ENCODE data around the gene UBL7. TPM values are rescaled to one million over a fixed set of nuclear protein-coding genes. Genes with fewer than 3 reads are reported as not detected.

UBL7 gene
- total RNA-seq, 1 donor from 2014 or later, result 21.8 TPM

DNA sequence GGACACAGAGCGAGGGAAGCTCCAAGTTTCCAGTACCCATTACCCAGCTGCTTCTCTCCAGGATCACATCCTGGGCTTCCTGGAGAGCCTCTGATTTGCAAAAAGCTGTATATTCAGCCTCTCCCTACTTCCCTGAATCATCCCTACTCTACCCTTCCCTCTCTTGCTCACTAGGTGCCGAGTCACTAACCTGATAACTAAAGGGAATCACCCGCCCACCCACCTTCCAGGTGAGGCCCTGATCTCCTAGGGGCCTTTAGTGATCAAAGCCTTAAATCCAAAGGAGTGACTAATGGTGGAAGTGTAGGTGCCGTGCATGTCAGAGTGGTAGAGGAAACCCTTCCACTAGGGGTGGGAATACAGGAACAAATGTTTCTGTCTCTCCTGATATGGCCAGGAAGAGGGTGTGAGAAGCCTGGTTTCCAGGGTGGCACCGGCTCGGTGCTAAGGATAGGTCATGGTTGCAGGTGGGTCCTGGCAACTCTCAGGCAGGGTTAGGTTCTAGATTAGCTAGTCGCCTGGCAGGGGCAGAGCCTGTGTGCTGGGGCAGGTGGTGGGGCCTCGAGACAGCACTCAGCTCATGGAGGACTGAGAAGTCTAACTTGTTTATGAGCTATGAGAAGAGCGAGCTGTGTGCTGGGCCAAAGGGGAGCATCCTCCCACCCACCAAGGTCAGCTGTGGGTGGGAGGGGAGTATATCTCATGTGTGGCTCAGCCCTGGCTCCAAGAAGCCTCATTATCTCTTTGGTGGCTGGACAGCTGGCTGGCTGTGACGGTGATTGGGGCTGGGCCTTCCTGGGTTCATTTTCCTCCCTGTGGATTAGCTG is 37.3 kb downstream of the UBL7 start:
- no peak for DNase-seq (ENCODE audit: low read depth in 2 of 2)

DNA sequence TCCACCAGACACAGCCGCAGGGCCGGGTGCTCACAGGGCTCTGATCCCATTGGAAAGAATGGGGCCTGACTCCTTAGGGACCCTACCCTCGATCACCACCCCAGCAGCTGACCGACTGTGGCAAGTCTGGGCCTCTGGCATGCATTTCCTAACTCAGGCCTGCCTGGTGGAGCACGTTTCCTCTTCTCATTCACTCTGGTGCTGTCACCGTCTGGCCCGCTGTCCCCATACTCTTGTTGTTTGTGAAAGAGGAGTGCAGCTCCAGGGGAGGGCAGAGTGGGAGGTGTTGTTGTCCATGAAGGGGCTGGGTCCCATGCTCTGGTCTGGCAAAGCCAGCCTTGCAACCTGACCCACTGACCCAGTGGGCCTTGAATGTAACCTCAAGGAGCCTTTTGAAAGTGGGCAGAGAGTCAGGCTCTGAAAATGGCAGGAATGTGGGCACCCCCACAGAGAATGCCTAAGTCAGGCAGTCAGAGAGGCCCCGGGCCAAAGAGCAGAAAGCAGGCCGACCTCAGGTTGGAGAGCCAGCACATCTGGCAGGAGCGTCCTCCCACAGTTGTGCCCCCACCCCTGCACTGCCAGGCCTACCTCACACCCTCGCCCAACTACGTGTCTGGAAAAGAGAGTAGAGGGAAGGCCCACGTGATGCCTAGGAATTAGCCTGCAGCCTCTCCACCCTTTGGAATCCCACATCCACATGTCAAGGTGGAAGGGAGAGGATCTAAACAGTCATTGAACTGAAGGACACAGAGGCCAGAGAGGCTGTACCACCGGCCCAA is 38.1 kb downstream of the UBL7 start:
- peak in 1 of 2 donors; percentile 10 for DNase-seq (ENCODE audit: low read depth in 2 of 2)

DNA sequence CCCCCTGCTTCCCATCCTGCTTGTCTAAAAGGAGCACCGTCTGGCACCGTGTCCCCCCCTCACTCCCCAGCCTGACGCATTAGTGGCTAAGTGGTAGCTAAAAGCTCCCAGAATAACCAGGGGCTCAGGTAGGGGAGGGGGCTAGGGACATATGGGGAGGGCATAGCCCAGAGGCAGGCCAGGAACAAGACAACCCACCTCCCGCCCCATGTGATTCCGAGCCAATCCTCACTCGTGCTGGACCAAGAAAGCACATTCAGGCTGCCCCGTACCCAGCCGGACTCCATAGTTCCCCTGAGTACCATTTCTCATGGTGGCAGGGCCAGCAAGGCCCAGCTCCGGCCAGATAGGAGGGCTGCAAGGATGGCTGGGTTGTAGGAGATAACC is 38.7 kb downstream of the UBL7 start:
- no peak for DNase-seq (ENCODE audit: low read depth in 2 of 2)

DNA sequence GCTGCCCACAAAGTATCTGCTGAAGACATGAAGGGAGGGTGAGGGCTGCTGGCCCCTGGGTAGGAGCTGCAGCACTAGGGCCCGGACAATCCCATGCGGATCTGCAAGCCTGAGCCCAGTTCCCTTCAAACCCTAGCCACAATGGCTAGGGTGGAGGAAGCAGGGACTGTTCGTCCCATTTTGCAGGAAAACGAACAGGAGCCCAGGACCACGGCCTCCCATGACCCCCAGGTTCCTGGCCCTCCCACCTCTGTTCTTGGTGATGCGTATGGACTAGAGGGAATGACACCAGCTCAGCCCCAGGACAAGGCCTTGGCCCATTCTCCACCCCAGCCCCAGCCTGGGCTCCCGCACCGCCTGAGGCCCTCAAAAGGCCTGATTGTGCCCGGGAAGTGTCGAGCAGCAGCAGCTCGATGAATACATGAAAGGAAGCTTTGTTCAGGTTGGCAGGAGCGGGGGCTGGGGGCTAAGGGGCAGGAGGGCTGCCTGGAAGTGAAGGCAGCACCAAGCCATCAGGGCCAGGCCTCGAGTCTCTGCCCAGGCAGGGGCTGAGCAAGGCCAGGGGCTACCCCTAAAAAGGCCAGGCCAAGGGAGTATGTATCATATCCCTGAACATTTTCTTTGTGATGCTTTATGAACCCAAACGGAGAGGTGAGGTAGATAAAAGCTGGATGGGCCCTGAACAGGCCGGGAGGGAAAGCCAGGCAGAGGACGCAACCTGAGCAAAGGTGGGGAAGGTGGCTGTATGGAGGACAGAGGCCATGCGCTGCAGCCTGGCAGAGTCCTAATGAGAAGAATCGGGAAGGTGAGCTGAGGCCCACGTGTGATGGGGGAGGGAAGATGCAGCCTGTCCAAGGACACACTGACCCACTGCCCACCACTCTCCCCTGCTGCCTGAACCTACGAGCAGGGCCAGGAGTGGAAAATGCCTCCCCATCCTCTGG is 39.4 kb downstream of the UBL7 start:
- DNase-seq (ENCODE audit: low read depth in 2 of 2), result no peak

DNA sequence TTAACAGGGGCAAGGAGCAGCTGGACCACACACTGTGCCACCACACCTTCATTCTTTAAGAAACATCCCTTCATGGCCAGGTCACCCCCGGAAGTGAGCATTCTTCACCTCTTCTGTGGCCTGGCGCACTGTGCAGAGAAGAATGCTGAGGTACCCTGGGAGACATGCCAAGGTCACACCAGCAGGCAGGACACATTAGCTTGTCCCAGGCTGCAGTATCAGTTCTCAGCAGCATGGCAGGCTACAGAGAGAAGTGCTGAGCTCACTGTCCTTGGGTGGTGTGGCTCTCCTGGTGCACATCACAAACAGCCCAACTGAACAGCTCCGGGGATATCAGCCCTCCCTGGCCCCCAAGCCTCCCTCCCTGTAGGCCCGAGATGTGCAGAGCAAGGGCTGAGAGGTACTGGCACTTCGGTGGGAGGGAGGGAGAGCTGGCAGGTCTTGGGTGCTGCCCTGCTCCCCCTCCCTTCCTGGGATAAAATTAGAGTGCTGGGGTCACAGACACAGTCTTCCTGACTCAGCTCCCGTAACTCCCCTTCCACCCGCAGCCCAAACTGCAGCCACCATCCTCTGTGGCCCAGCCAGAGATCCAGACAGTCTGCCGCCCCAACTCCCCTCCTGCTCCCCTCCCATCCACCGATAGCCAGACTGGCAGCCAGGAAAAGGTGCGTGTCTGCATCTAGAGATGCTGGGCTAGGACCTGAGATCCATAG is 40.6 kb downstream of the UBL7 start:
- DNase-seq (ENCODE audit: low read depth in 2 of 2), result no peak

DNA sequence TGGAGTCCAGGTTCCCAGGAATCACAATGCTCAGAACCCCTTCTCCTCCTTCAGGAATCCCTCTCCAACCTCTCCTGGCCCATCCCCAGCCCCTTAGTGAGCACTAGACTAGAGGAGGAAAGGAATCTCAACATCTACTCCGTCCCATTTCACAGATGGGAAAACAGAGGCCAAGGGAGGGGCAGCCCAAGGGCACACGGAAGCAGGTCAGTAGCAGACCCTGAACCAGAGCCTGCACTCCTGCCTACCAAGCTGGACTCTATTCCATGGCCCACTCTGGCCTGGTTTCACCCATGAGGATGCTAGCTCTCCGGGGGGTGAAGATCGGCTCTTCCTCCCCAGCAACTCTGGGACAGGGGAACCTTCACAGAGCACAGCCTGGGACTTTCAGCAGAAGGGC is 41.5 kb downstream of the UBL7 start:
- no peak for DNase-seq (ENCODE audit: low read depth in 2 of 2)

DNA sequence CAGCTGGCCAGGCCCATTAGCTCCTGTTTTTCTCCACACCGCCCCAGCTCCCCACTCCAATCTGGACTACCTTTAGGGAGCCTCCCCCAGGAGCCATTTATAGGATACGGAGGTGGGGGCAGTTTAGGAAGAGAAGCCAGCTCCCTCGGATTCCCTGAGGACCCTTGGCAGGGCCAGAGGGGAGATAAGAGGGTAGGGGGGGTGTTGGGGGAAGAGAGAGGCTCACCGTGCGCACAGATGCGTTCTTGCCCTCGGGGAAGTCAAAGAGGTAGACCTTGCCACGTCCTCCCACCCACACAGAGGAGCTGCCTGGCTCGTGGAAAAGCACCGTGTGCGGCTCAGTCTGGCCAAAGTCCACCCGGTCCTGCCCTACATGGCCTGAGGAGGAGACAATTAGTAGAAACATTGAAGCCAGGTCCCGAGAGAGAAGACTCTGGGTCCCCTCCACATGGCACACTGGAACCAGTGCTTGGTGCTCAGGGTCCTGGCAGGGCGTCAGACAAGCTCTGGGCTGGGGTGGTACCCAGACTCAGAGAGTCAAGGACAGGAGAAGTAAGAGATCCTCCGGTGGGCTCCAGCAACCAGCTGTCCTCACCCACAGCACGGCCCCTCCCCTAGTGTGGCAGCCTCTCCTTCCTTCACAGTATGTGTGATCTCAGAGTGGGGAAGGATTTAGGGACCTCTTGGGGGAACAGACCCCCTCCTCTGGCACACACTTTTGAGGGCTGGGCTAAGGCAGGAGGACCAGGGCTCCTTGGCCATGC is 42.2 kb downstream of the UBL7 start:
- no peak for DNase-seq (ENCODE audit: low read depth in 2 of 2)

DNA sequence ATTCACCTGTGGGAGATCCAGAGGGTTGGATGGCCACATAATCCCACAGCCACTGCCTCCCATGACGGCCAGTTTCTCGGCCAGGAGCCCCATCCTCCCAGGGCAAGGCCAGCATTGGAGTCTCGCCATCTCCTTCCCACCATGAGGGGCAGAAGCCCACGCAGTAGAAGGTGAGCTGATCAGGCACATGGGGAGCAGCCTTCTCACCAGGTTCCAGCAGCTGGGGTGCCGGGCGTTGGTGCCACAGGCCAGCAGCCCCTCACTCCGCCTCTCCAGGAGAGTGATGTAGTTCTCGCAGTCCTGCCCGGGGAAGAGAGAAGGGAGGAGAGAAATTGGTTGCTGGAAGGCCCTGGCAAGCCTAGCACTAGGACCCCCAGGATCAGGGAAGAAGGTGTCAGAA is 43.3 kb downstream of the UBL7 start:
- DNase-seq (ENCODE audit: low read depth in 2 of 2), result no peak

DNA sequence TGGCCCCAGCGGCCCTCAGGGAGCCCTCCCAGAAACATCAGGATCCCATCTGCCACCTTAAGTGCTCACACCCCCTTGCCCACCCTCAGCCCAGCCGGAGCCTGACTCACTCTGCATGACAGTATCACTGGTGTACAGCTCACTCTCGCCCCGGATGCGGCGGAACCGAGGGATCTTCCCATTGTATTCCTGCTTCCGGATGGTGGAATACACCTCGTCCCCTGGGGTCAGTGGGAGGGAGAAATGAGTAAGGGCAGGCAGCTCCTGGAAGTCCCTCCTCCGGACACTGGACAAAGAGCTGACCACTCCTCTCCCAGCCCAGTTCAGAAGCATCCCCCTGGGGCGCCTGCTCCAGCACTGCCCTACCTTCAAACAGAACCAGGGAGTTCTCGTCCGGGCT is 43.7 kb downstream of the UBL7 start:
- DNase-seq (ENCODE audit: low read depth in 2 of 2), result peak in 1 of 2 donors; percentile 45

DNA sequence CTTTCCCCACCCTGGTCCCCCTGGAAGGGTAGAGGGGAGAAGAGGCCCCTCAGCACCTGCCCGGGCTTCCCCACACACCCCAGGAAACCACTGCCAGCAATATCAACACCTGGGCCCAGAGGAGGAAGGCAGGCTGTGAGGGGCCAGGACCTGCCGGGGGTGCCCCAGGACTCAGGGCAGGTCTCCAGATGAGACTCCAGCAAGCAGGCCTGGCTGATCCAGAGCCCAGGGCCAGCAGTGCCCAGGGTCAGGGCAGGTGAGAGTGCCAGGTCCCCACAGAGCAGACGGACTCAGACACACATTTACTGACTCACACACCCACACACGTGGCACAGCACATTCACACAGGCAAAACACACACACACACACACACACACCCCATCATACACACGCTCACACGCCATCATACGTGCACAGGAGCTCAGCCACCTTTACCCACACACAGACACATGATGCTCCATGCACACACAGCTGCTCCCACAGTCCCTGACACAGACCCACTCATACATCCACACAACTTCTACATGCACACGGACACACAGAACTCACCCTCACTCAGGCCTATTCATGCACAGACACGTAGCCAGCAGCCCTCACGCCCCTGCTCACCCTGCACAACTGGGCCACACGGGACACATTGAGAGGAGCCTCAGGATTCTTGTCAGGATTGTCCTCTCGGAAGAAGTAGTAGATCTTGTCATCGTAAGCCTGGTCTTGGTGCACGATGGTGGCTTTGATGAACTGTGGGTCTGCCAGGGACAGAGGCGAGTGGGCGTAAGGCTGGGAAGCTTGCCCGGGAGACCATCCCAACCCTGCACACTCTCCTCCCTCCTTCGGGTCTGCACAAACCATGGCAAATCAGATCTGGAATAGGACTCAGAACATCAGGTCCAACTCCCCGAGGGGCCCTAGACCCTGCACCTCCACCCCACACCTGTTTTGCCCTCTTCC is 44.7 kb downstream of the UBL7 start:
- DNase-seq (ENCODE audit: low read depth in 2 of 2), result no peak

DNA sequence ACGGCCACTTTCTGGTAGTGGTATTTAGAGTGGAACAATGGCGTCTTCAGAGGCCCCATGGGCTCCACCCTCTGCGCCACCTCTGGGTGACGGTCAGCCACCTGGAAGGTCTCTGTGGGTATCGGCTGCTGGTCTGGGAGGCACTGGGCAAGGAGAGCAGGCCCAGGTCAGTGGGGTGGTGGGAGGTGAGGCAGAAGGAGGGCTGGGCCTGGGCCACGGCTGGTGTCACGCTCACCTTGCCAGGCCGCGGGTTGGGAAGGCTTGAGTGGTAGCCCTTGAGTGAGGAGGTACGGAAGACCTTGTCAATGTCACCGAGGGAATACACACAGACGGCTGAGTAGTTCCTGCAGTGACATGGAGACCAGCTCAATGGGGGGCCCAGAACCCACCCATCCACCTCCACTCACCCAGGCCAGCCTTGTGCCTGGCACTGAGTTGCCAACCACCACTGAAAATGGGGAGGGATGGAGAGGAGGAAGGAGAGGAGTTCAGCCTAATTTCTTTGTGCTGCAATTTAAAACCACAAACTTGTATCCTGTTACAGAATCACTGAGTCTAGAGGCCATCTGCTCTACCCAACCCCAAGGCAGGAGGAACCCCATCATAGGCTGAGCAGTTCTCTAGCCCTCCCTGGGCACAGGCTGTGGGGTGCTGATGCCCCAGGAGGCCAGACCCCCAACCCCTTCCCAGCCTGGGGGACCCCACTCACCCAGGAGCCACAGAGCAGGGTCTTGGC is 46.2 kb downstream of the UBL7 start:
- DNase-seq (ENCODE audit: low read depth in 2 of 2), result no peak

DNA sequence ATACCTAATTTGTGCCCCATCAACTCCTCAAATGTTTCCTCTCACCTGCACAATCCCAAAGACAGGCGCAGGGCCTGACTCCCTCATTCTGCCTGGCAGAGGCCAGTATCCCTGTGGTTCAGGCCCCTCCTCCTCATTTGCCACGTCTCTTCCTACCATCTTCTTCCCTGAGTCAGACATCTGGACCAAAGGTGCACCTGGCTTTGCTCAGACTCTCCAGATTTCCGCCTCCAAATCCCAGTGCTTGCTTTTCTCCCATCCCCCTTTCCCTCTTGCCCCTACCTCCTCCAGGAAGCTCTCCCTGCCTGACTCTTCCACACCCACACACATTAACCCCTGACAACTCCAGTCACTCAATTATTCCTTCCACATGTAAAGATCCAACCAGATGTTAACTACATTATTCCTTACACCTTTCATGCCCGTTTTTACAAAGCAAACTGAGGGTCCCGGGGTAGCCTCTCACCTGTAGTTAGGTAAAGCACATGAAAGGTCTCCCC is 46.8 kb downstream of the UBL7 start:
- no peak for DNase-seq (ENCODE audit: low read depth in 2 of 2)

DNA sequence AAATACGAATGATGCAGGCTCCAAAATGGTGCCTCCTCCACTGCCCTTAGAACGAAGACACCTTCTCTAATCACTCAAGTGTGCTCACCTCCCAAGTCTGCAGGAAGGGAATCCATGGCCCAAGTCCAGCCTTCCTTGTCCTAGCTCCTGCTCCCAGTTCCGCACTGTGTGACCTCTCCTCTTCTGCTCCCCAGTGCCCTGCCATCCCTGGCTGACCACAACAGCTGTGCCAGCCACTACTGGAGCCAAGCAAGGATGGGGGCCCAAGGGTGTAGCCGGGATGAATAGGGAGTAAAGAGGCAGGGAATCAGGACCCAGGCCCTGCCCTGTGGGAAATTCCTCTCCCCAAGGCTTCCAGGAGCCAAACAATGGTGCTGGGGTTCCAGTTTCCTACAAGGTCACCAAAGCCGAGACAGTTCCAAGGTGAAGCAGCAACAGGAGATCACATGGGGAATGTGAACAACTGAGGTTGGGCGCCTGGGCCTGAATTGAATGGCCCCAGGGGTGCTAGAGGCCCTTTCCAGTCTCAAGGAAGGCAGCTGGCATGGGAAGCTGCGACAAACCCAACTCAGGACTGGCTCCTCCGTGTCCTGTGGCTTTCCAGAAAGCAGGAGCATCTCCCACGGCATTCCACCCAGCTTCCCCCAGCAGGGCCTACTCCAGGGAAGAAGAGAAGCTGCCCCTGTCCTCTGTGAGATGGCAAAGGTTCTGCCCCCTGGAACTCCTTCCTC is 47.4 kb downstream of the UBL7 start:
- no peak for DNase-seq (ENCODE audit: low read depth in 2 of 2)

DNA sequence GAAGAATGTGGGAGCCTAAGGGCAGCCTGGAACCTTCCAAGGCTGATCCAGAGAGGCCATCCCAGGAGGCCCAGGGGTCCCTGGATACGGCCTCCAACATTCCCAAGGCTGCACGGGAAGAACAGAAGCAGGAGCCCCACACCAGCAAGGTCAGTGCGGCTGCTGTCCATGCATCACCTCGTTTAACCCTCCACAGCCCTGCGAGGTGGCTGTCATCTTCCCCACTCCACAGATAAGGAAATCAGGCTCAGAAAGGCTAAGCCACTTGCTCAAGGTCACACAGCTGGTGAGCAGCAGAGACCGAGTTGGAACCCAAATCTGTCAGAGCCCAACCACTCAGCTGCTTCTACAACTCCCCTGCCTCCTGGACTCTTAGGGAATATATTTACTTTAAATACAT is 48.8 kb downstream of the UBL7 start:
- DNase-seq (ENCODE audit: low read depth in 2 of 2), result no peak

DNA sequence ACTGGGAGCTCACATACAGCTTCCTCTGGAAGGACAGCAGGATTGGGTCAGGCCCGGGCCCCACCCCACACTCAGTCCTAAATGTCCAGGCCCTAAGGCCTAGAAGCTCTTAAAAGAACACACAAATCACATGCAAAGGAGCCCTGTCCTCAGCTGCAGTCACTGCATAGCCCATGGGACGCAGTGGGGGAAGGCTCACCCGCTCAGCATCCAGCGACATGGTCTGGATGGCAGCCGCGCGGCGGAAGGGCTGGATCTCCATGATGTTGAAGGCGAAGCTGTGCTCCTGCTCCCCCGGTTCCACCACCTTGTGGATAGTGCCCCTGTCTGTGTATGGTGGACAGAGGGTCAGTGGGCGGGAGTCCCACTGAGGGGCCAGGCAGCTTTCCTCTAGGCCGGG is 49.3 kb downstream of the UBL7 start:
- DNase-seq (ENCODE audit: low read depth in 2 of 2), result no peak

DNA sequence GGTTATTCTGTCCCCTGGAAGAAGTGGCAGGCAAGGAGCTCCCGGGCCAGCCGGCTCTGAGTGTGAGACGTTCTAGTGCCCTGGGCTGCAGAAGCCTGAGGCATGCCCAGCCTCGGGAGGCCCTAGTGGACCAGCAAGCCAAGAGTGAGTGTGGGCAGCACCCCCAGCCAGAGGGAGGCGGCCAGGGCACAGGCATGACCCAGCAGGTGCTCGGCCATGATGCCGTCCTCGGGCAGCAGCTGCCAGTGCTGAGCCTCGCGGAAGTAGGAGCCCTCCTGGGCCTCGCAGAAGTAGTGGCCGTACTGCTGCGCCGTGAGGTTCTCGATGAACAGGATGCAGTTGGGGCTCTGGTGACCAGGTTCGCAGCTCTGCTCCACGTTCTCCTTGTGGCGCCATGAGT is 50.5 kb downstream of the UBL7 start:
- no peak for DNase-seq (ENCODE audit: low read depth in 2 of 2)

DNA sequence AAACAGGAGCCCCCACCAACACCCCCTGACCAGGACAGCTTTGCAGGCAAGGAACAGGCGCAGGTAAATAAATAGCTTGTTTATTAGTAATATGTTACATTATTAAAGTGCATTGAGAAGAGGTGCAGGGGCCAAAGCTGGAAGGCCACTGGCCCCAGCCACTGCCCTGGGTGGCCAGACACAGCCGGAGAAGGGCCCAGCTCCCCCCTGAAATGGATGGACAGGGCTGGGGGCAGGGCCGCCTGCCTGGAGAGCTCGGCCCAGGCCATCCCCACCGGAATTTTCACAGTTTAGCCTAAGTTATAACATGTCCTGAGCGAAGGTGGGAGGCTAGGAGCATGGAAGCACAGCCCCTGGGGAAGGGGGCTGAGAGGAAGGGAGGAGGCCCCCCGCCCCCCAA is 51.7 kb downstream of the UBL7 start:
- no peak for DNase-seq (ENCODE audit: low read depth in 2 of 2)

DNA sequence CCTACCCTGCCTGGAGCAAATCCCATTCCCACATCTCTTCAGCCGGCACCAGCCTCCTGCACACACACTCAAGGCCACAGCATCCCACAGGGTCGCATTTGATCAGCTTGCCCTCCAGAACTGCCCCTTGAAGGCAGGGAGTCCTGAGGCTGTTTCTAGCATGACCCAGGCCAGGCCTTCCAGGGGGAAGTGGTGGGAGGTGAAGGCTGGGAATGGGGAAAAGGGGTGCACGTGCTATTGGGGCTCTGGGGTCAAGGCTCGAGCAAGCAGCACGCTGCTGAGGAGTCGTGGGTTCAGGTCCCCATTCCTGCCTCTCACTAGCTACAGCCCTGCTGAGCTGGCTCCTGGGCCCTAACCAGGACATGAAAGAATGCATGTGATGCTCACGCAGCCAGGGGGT is 52.1 kb downstream of the UBL7 start:
- no peak for DNase-seq (ENCODE audit: low read depth in 2 of 2)
